K562 (cell line): ENCODE measurements around the gene DRC1. TPM values are rescaled to one million over a fixed set of nuclear protein-coding genes. Genes with fewer than 3 reads are reported as not detected.

Experiments
- ATAC-seq: fragments of 200-7000 bp; cut with Tn5 transposase; 3 replicates; pipeline ENCODE4 v1.9.1; 2020; ENCODE audit warnings: moderate library complexity
- BruUV-seq: library from RNA; stranded (reverse); fragments of 400-500 nt; replicated peaks from 2 replicates; lab custom pipeline; 2021; lab: Mats Ljungman, UMichigan
- CTCF ChIA-PET: fragments of 300-600 bp; formaldehyde crosslinking; extraction: SDS; loops from one replicate; lab custom pipeline; 2021; ENCODE audit warnings: low intra/inter-chr PET ratio; lab: Yijun Ruan, JAX
- POLR2A ChIA-PET: fragments of 300-600, 350-650 bp; sonication (Branson Sonifier 250); formaldehyde crosslinking; extraction: SDS; loops from one replicate; lab custom pipeline; 2021; ENCODE audit warnings: antibody characterized with exemption, inconsistent platforms; lab: Yijun Ruan, JAX
- DNase-seq, 4 experiments: peaks; one replicate each; pipeline versions ENCODE4 v3.0.0 to v3.0.0-alpha.2; 2011 to 2018; ENCODE audit warnings: low spot score in 3 of 4, mixed read lengths in 3 of 4; ENCODE audit errors: extremely low read depth in 1 of 4
- FAIRE-seq: peaks from 2 replicates; lab custom pipeline; 2011; peaks lifted over from hg19 to GRCh38; lab: Jason Lieb, UNC
- H2AFZ ChIP-seq: 2 replicates; pipeline ENCODE4 v1.6.0; 2011; ENCODE audit warnings: low read depth, low read length, control low read depth, inconsistent platforms
- H3K27ac ChIP-seq: fragments of 200-600 bp; 3 replicates; pipeline ENCODE4 v1.8.0; 2011; ENCODE audit warnings: low read depth, mild to moderate bottlenecking, control low read depth, inconsistent platforms, low read length, moderate library complexity, mixed read lengths; ENCODE audit errors: extremely low read depth
- H3K27me3 ChIP-seq, 2 experiments: fragments of 300-600 bp in 1 of 2; 2 replicates in 1 of 2; 3 replicates in 1 of 2; pipeline versions ENCODE4 v1.6.0 to v1.8.0; 2011; ENCODE audit warnings: inconsistent platforms in 2 of 2, low read length in 2 of 2, mild to moderate bottlenecking in 1 of 2, mixed read lengths in 1 of 2, moderate library complexity in 1 of 2; ENCODE audit not compliant: control insufficient read depth in 2 of 2, insufficient read depth in 2 of 2
- H3K36me3 ChIP-seq: fragments of 300-600 bp; 3 replicates; pipeline ENCODE4 v1.8.0; 2011; ENCODE audit warnings: mild to moderate bottlenecking, low read length, inconsistent platforms; ENCODE audit not compliant: control insufficient read depth, insufficient read depth
- H3K4me1 ChIP-seq, 2 experiments: fragments of 200-600 bp in 1 of 2; replicated peaks in 1 of 2; 2 replicates in 1 of 2; 3 replicates in 1 of 2; pipeline versions ENCODE4 v1.5.1 to v1.8.0; 2011; ENCODE audit warnings: inconsistent platforms in 2 of 2, low read length in 2 of 2, mild to moderate bottlenecking in 1 of 2, mixed read lengths in 1 of 2, moderate library complexity in 1 of 2; ENCODE audit not compliant: control insufficient read depth in 2 of 2, insufficient read depth in 2 of 2
- H3K4me2 ChIP-seq: 2 replicates; pipeline ENCODE4 v1.6.1; 2011; ENCODE audit warnings: low read length, control low read depth, inconsistent platforms, mixed read lengths; ENCODE audit not compliant: insufficient read depth
- H3K4me3 ChIP-seq: fragments of 200-600 bp; sonication (generic), shearing (Covaris generic); 2 replicates; pipeline ENCODE4 v1.5.1; 2016; ENCODE audit warnings: control low read depth, inconsistent platforms
- H3K79me2 ChIP-seq: fragments of 200-600 bp; 3 replicates; pipeline ENCODE4 v1.8.0; 2011; ENCODE audit warnings: low read length, inconsistent platforms; ENCODE audit not compliant: control insufficient read depth, insufficient read depth
- H3K9ac ChIP-seq, 2 experiments: 2 replicates each; pipeline versions ENCODE4 v1.6.0 to v1.6.1; 2011; ENCODE audit warnings: low read depth in 2 of 2, low read length in 2 of 2, control low read depth in 1 of 2, inconsistent platforms in 1 of 2, mild to moderate bottlenecking in 1 of 2, mixed read lengths in 1 of 2; ENCODE audit not compliant: insufficient read depth in 1 of 2
- H3K9me1 ChIP-seq: one replicate; pipeline ENCODE4 v1.6.0; 2011; ENCODE audit warnings: inconsistent platforms, mild to moderate bottlenecking, low read length, moderate library complexity; ENCODE audit not compliant: control insufficient read depth, insufficient read depth
- H3K9me3 ChIP-seq: replicated peaks from 2 replicates; pipeline ENCODE4 v1.5.1; 2011; ENCODE audit warnings: low read depth, low read length, inconsistent platforms; ENCODE audit not compliant: control insufficient read depth, insufficient read depth
- H4K20me1 ChIP-seq: replicated peaks from 2 replicates; pipeline ENCODE4 v1.6.1; 2011; ENCODE audit warnings: low read length, inconsistent platforms, mixed read lengths; ENCODE audit not compliant: control insufficient read depth, insufficient read depth
- CHCHD3 ChIP-seq: fragments of 250-450 bp; sonication (Bioruptor Pico); IDR thresholded peaks from 2 replicates; pipeline ENCODE4 v2.1.2; 2022; ENCODE audit warnings: mild to moderate bottlenecking
- HNRNPLL ChIP-seq: fragments of 200-400 bp; formaldehyde crosslinking; IDR thresholded peaks from 2 replicates; pipeline ENCODE4 v1.6.1; 2017; ENCODE audit warnings: low read length, low read depth, mild to moderate bottlenecking; ENCODE audit not compliant: poor library complexity, severe bottlenecking
- PHF20 ChIP-seq: fragments of 450-650 bp; IDR thresholded peaks from 2 replicates; pipeline ENCODE4 v1.6.1; 2018; ENCODE audit not compliant: partially characterized antibody
- ZNF707 ChIP-seq: fragments of 250-450 bp; sonication (Bioruptor Pico); conservative IDR thresholded peaks from 2 replicates; pipeline ENCODE4 v1.8.0; 2022; ENCODE audit warnings: inconsistent platforms, mild to moderate bottlenecking, moderate library complexity
- WGBS: fragments of 100-300 bp; shearing (Covaris generic); methylation state at CpG from one replicate; pipeline ENCODE4 v1.1.6; 2016; ENCODE audit warnings: low coverage, mixed read lengths; ENCODE audit not compliant: insufficient coverage; ENCODE audit errors: missing lambda C conversion rate; 5-methylcytosine and 5-hydroxymethylcytosine counted together
- in situ Hi-C: fragments of 300-500 bp; cut with MboI; formaldehyde crosslinking; loops from 4 replicates; pipeline ENCODE4 v1.15.0; 2018; ENCODE audit warnings: inconsistent platforms, mixed read lengths
- intact Hi-C: fragments of 100-400 bp; cut with micrococcal nuclease; formaldehyde crosslinking; loops from 2 replicates; pipeline ENCODE4 v1.14.2; 2022
- polyA plus RNA-seq, 8 experiments: library from polyadenylated mRNA; depleted of rRNA in 4 of 8; stranded (reverse) in 5 of 8; unstranded in 3 of 8; fragments of >200 nt; fragmentation: Nextera tagmentation in 2 of 8; fragmentation: Illumina TruSeq in 1 of 8; extraction: Ambion mirVana in 2 of 8; extraction: Trizol in 1 of 8; gene quantifications; 2 replicates each; pipeline versions ENCODE4 v1.2.1 to v1.2.3, GENCODE V29; 2011 to 2014; ENCODE audit warnings: inconsistent platforms in 1 of 8, missing spikeins in 1 of 8
- total RNA-seq, 7 experiments: library from RNA; depleted of rRNA in 6 of 7; stranded (reverse); fragments of >200 nt in 6 of 7; fragmentation: Illumina TruSeq in 2 of 7; extraction: Trizol in 2 of 7; gene quantifications; 2 replicates each; pipeline versions ENCODE4 v1.2.1 to v1.2.3, GENCODE V29; 2011 to 2021; ENCODE audit warnings: low replicate concordance in 1 of 7
- TF ChIP-seq, protein P1 (sequence below): fragments of 450-650 bp; IDR thresholded peaks from one replicate; pipeline ENCODE4 v1.6.1; 2018; ENCODE audit warnings: mild to moderate bottlenecking, moderate library complexity; ENCODE audit not compliant: partially characterized antibody
- TF ChIP-seq, protein P2 (sequence below): sonication (generic); formaldehyde crosslinking; IDR thresholded peaks from 2 replicates; pipeline ENCODE4 v1.8.0; 2023; ENCODE audit warnings: mild to moderate bottlenecking, missing genetic modification reagents

DRC1 gene
- total and polyA plus RNA-seq, 9 of the 15 experiments (the other 6 are each of a cell fraction or from before 2014, with no cell fraction given): 0.07 to 0.10 TPM; not detected in 7

DNA sequence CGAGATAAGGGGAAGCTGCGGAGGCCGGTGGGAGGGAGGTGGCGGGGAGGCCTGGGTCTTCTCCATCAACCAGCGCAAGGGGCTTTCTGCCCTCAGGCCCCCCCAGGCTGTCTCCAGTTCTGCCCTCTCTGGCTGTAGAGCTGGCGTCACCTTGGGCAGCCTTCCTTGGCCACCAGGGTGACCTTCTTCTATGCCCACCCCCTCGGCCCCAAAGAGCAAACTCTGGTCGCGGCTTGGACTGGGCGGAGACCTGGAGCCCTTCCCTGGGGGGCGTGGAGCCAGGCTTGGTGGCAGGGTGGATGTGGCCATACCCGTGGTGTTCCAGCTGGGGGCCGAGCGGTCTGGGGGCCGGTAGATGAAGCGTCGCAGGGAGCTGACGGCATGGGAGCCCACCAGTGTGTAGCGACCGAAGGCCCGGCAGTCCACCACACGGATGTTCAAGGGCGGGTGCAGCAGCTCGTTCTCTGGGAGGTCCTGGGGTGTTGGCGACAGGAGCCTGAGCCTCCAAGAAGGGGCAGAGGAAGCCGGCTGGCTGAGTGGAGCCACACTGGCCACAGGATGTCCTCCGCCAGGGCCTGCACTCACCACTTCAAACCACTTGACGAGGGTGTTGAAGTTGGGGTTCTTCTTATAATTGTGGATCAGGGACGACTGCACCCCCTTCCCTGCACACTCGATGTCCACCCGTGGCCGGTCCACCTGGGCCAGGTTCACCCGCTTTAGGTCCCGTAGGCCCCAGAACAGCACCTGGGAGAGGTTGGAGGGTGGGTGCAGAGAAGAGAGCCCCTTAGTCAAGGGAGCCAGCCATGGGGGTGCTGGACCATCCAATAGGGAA is 71.3 kb downstream of the DRC1 start:
- in situ Hi-C loops: no loop called here
- DNase-seq: no peak
- ChIA-PET CTCF (interaction anchor here (0.6 to 1.8 kb wide), 4 partner anchors 105 to 275 kb away, joined by 3 to 16 read pairs (median 4); no protein-coding TSS in a partner anchor), POLR2A (interaction anchor here (0.7 to 1.4 kb wide), 2 partner anchors 39 to 275 kb away, joined by 3 to 4 read pairs; no protein-coding TSS in a partner anchor)
- H3K4me1 ChIP-seq: peaks cover 0 to 32% of the 10 kb centered on the region in 2 experiments; a peak in 2 of 5 replicates
- H3K4me3 ChIP-seq: no peak overlapping the region
- H3K27ac ChIP-seq: no peak overlapping the region
- H3K9me3 ChIP-seq: peaks cover 5% of the 10 kb centered on the region; the same call in 1 of the 2 replicates
- H3K79me2 ChIP-seq: no peaks in the 10 kb centered on the region
- BruUV-seq: no TSS peak
- H3K9ac ChIP-seq: peak overlapping the region in 1 of 2 experiments; percentile 51; a peak in 2 of 4 replicates
- no peaks in the 10 kb centered on the region for H3K9me1 ChIP-seq
- TF ChIP-seq, protein P1, sequence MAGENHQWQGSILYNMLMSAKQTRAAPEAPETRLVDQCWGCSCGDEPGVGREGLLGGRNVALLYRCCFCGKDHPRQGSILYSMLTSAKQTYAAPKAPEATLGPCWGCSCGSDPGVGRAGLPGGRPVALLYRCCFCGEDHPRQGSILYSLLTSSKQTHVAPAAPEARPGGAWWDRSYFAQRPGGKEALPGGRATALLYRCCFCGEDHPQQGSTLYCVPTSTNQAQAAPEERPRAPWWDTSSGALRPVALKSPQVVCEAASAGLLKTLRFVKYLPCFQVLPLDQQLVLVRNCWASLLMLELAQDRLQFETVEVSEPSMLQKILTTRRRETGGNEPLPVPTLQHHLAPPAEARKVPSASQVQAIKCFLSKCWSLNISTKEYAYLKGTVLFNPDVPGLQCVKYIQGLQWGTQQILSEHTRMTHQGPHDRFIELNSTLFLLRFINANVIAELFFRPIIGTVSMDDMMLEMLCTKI: no peak
- TF ChIP-seq, protein P2, sequence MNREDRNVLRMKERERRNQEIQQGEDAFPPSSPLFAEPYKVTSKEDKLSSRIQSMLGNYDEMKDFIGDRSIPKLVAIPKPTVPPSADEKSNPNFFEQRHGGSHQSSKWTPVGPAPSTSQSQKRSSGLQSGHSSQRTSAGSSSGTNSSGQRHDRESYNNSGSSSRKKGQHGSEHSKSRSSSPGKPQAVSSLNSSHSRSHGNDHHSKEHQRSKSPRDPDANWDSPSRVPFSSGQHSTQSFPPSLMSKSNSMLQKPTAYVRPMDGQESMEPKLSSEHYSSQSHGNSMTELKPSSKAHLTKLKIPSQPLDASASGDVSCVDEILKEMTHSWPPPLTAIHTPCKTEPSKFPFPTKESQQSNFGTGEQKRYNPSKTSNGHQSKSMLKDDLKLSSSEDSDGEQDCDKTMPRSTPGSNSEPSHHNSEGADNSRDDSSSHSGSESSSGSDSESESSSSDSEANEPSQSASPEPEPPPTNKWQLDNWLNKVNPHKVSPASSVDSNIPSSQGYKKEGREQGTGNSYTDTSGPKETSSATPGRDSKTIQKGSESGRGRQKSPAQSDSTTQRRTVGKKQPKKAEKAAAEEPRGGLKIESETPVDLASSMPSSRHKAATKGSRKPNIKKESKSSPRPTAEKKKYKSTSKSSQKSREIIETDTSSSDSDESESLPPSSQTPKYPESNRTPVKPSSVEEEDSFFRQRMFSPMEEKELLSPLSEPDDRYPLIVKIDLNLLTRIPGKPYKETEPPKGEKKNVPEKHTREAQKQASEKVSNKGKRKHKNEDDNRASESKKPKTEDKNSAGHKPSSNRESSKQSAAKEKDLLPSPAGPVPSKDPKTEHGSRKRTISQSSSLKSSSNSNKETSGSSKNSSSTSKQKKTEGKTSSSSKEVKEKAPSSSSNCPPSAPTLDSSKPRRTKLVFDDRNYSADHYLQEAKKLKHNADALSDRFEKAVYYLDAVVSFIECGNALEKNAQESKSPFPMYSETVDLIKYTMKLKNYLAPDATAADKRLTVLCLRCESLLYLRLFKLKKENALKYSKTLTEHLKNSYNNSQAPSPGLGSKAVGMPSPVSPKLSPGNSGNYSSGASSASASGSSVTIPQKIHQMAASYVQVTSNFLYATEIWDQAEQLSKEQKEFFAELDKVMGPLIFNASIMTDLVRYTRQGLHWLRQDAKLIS (CRISPR knock-in tag): no peak
- TF ChIP-seq ZNF707 (CRISPR knock-in tag) (no peak), PHF20 (no peak), CHCHD3 (no peak), HNRNPLL (no peak)
- TF ChIP-seq, all 486 proteins: peak for 0
- 38% methylated on average over 32 of the region's 34 CpGs for WGBS
- Histone ChIP-seq H3K27me3 (peaks cover 0 to 5% of the 10 kb centered on the region in 2 experiments; a peak in 1 of 5 replicates), H4K20me1 (peaks cover 4% of the 10 kb centered on the region; the same call in 1 of the 2 replicates), H2AFZ (no peak overlapping the region), H3K36me3 (no peaks in the 10 kb centered on the region), H3K4me2 (no peak overlapping the region)
- intact Hi-C loops: loop anchor here (1.0 kb wide), 1 partner anchor 104 kb away; no protein-coding TSS in a partner anchor
- FAIRE-seq (no peak), ATAC-seq (no peak)
